HCT116 (cell line): ENCODE data around the gene GPBAR1. TPM values are rescaled to one million over a fixed set of nuclear protein-coding genes. Genes with fewer than 3 reads are reported as not detected.
A peak's percentile ranks its signal among the peaks of the same experiment; 100 is the strongest.

Experiments
- ATAC-seq: fragments of 200-7000 bp; cut with Tn5 transposase; 2 replicates; pipeline ENCODE4 v1.9.1; 2020; ENCODE audit warnings: mild to moderate bottlenecking, moderate library complexity
- BruUV-seq: library from RNA; stranded (reverse); fragments of 400-500 nt; replicated peaks from 2 replicates; lab custom pipeline; 2021; lab: Mats Ljungman, UMichigan
- CTCF ChIA-PET: fragments of 300-600 bp; sonication (Branson Sonifier 250); formaldehyde crosslinking; loops from one replicate; lab custom pipeline; 2021; ENCODE audit warnings: antibody characterized with exemption; lab: Charles Lee
- POLR2A ChIA-PET: fragments of 300-600, 350-600 bp; sonication (Branson Sonifier 250); formaldehyde crosslinking; loops from one replicate; lab custom pipeline; 2021; ENCODE audit warnings: antibody characterized with exemption; lab: Charles Lee
- RAD21 ChIA-PET, 2 experiments: fragments of 300-600 bp; sonication (Branson Sonifier 250); formaldehyde crosslinking; loops; one replicate each; lab custom pipeline; 2023; ENCODE audit warnings: low total read pairs in 2 of 2; ENCODE audit not compliant: uncharacterized antibody in 2 of 2, unreplicated experiment in 2 of 2, low non-redundant PET in 1 of 2; lab: Charles Lee
- DNase-seq: peaks from one replicate; pipeline ENCODE4 v3.0.0-alpha.2; 2010; ENCODE audit warnings: low read depth, low spot score
- H2AFZ ChIP-seq: fragments of 200-600 bp; shearing (Covaris generic), sonication (generic); 2 replicates; pipeline ENCODE4 v1.6.1; 2017; ENCODE audit warnings: low read depth, mixed run types, mixed read lengths, antibody characterized with exemption, low read length; ENCODE audit not compliant: poor library complexity, severe bottlenecking
- H3K27ac ChIP-seq: 2 replicates; pipeline ENCODE4 v1.5.1; 2012; ENCODE audit warnings: low read depth, low read length
- H3K27me3 ChIP-seq: fragments of 200-600 bp; sonication (generic); 2 replicates; pipeline ENCODE4 v1.6.1; 2016; ENCODE audit warnings: mixed run types, low read length, mixed read lengths; ENCODE audit not compliant: insufficient read depth
- H3K36me3 ChIP-seq, 2 experiments: fragments of 200-500 bp in 1 of 2; fragments of 200-600 bp in 1 of 2; sonication (Bioruptor generic) in 1 of 2; sonication (generic) in 1 of 2; 2 replicates each; pipeline versions ENCODE4 v1.5.1 to v1.6.1; 2014 to 2016; ENCODE audit warnings: low read length in 2 of 2, inconsistent platforms in 1 of 2, mixed read lengths in 1 of 2, mixed run types in 1 of 2; ENCODE audit not compliant: insufficient read depth in 2 of 2, control insufficient read depth in 1 of 2
- H3K4me1 ChIP-seq, 2 experiments: fragments of 200-600 bp in 1 of 2; sonication (generic) in 1 of 2; 2 replicates each; pipeline versions ENCODE4 v1.5.1 to v1.6.1; 2012 to 2017; ENCODE audit warnings: low read length in 2 of 2, inconsistent platforms in 1 of 2, mild to moderate bottlenecking in 1 of 2, mixed read lengths in 1 of 2, mixed run types in 1 of 2, moderate library complexity in 1 of 2; ENCODE audit not compliant: insufficient read depth in 2 of 2, control insufficient read depth in 1 of 2
- H3K4me2 ChIP-seq: fragments of 200-600 bp; sonication (generic); 2 replicates; pipeline ENCODE4 v1.6.1; 2017; ENCODE audit warnings: mixed run types, low read length, mixed read lengths
- H3K4me3 ChIP-seq, 2 experiments: fragments of 200-600 bp in 1 of 2; sonication (generic) in 1 of 2; replicated peaks in 1 of 2; 2 replicates each; pipeline ENCODE4 v1.5.1; 2011 to 2016; ENCODE audit warnings: low read length in 2 of 2, control low read depth in 1 of 2, low read depth in 1 of 2, mild to moderate bottlenecking in 1 of 2, mixed read lengths in 1 of 2, mixed run types in 1 of 2
- H3K79me2 ChIP-seq: fragments of 200-600 bp; sonication (generic); 2 replicates; pipeline ENCODE4 v1.6.1; 2017; ENCODE audit warnings: mild to moderate bottlenecking, mixed run types, low read length, moderate library complexity, mixed read lengths; ENCODE audit not compliant: insufficient read depth
- H3K9ac ChIP-seq: fragments of 200-600 bp; sonication (generic); 2 replicates; pipeline ENCODE4 v1.6.1; 2016; ENCODE audit warnings: low read length, mixed read lengths
- H3K9me2 ChIP-seq: fragments of 200-600 bp; sonication (generic), shearing (Covaris generic); 2 replicates; pipeline ENCODE4 v1.6.1; 2017; ENCODE audit warnings: mixed run types, mild to moderate bottlenecking, moderate library complexity; ENCODE audit not compliant: insufficient read depth
- H3K9me3 ChIP-seq, 2 experiments: fragments of 200-500 bp in 1 of 2; fragments of 200-600 bp in 1 of 2; sonication (Bioruptor generic) in 1 of 2; sonication (generic) in 1 of 2; 2 replicates each; pipeline ENCODE4 v1.6.1; 2014 to 2017; ENCODE audit warnings: low read length in 2 of 2, mixed read lengths in 2 of 2, inconsistent platforms in 1 of 2, low read depth in 1 of 2, mild to moderate bottlenecking in 1 of 2, mixed run types in 1 of 2, moderate library complexity in 1 of 2; ENCODE audit not compliant: control insufficient read depth in 1 of 2, insufficient read depth in 1 of 2
- H4K20me1 ChIP-seq: fragments of 200-600 bp; sonication (generic), shearing (Covaris generic); 2 replicates; pipeline ENCODE4 v1.6.1; 2017; ENCODE audit warnings: mixed run types, mild to moderate bottlenecking, moderate library complexity; ENCODE audit not compliant: insufficient read depth
- ELF1 ChIP-seq: IDR thresholded peaks from 2 replicates; pipeline ENCODE4 v1.6.1; 2012; ENCODE audit warnings: low read depth, borderline replicate concordance
- EZH2 ChIP-seq: fragments of 200-600 bp; sonication (generic); IDR thresholded peaks from 2 replicates; pipeline ENCODE4 v1.6.1; 2017; ENCODE audit warnings: antibody characterized with exemption, mixed run types
- FOSL1 ChIP-seq: IDR thresholded peaks from 2 replicates; pipeline ENCODE4 v1.6.1; 2012; ENCODE audit warnings: low read depth
- POLR2A ChIP-seq: IDR thresholded peaks from 2 replicates; pipeline ENCODE4 v1.7.0; 2011; ENCODE audit warnings: borderline replicate concordance; ENCODE audit not compliant: insufficient read depth, insufficient read length; ENCODE audit errors: extremely low read depth
- POLR2AphosphoS5 ChIP-seq: IDR thresholded peaks from 2 replicates; pipeline ENCODE4 v1.6.1; 2011; ENCODE audit warnings: mild to moderate bottlenecking, low read depth, low read length, moderate library complexity
- TCF7L2 ChIP-seq: IDR thresholded peaks from 2 replicates; pipeline ENCODE4 v1.7.0; 2011; ENCODE audit warnings: borderline replicate concordance, inconsistent platforms; ENCODE audit not compliant: insufficient read depth, insufficient read length; ENCODE audit errors: extremely low read depth
- YY1 ChIP-seq: IDR thresholded peaks from 2 replicates; pipeline ENCODE4 v1.6.1; 2011; ENCODE audit warnings: low read length, low read depth, moderate library complexity, mild to moderate bottlenecking; ENCODE audit not compliant: insufficient replicate concordance; ENCODE audit errors: extremely low read depth
- ZBTB33 ChIP-seq: IDR thresholded peaks from 2 replicates; pipeline ENCODE4 v1.6.1; 2011; ENCODE audit warnings: mild to moderate bottlenecking, low read length, moderate library complexity; ENCODE audit not compliant: insufficient replicate concordance; ENCODE audit errors: extremely low read depth
- ZFX ChIP-seq: fragments of 450-650 bp; IDR thresholded peaks from 2 replicates; pipeline ENCODE4 v1.6.1; 2017
- intact Hi-C: fragments of 100-400 bp; cut with micrococcal nuclease; formaldehyde crosslinking; loops from 2 replicates; pipeline ENCODE4 v1.10.0; 2022
- total RNA-seq: library from RNA; stranded (reverse); gene quantifications from one replicate; pipeline ENCODE4 v1.2.1, GENCODE V29; 2021; ENCODE audit not compliant: unreplicated experiment
- TF ChIP-seq, protein P1 (sequence below): IDR thresholded peaks from 2 replicates; pipeline ENCODE4 v1.6.1; 2012; ENCODE audit warnings: low read depth

Gene GPBAR1
- total RNA-seq, 1 experiment from 2014 or later = 0.27 TPM

GRCh38 chr2:218267259-218267658 is 6.4 kb downstream of the GPBAR1 start:
- Histone ChIP-seq H3K9me3 (no peaks in the 10 kb centered on the region), H3K27ac (no peak overlapping the region), H3K4me2 (no peak overlapping the region), H3K9me2 (no peaks in the 10 kb centered on the region), H3K79me2 (peaks cover 23% of the 10 kb centered on the region), H3K4me3 (no peak overlapping the region), H2AFZ (no peak overlapping the region), H4K20me1 (no peaks in the 10 kb centered on the region), H3K36me3 (peaks cover 12 to 14% of the 10 kb centered on the region in 2 experiments; a peak in 3 of 4 replicates), H3K27me3 (no peaks in the 10 kb centered on the region)
- BruUV-seq = no TSS peak
- RAD21 ChIA-PET = no interaction called here
- DNase-seq (no peak), ATAC-seq (no peak)
- POLR2A ChIA-PET = no interaction called here
- TF ChIP-seq POLR2A (no peak), POLR2AphosphoS5 (no peak)
- TF ChIP-seq, all 23 proteins: peak for 0
- intact Hi-C loops = no loop called here
- no peak overlapping the region for H3K9ac ChIP-seq
- peaks cover 8 to 19% of the 10 kb centered on the region in 2 experiments for H3K4me1 ChIP-seq
- CTCF ChIA-PET = no interaction called here

GRCh38 chr2:218269900-218270720 is 9.3 kb downstream of the GPBAR1 start, which contains the start of the genes AAMP and PNKD:
TSS of gene AAMP (minus strand) at chr2:218270137. CDS start at chr2:218270086, 51 bp downstream.
TSS of gene PNKD (plus strand) at chr2:218270519. CDS start at chr2:218270536, 17 bp downstream.
- RAD21 ChIA-PET = no interaction called here
- peak; percentile 66 for TF ChIP-seq POLR2A
- no peak for TF ChIP-seq FOSL1
- TF ChIP-seq ELF1 = no peak
- TF ChIP-seq YY1 = peak; percentile 97
- TF ChIP-seq ZFX = peak; percentile 74; the same call in 1 of the 2 replicates
- TF ChIP-seq, protein P1, sequence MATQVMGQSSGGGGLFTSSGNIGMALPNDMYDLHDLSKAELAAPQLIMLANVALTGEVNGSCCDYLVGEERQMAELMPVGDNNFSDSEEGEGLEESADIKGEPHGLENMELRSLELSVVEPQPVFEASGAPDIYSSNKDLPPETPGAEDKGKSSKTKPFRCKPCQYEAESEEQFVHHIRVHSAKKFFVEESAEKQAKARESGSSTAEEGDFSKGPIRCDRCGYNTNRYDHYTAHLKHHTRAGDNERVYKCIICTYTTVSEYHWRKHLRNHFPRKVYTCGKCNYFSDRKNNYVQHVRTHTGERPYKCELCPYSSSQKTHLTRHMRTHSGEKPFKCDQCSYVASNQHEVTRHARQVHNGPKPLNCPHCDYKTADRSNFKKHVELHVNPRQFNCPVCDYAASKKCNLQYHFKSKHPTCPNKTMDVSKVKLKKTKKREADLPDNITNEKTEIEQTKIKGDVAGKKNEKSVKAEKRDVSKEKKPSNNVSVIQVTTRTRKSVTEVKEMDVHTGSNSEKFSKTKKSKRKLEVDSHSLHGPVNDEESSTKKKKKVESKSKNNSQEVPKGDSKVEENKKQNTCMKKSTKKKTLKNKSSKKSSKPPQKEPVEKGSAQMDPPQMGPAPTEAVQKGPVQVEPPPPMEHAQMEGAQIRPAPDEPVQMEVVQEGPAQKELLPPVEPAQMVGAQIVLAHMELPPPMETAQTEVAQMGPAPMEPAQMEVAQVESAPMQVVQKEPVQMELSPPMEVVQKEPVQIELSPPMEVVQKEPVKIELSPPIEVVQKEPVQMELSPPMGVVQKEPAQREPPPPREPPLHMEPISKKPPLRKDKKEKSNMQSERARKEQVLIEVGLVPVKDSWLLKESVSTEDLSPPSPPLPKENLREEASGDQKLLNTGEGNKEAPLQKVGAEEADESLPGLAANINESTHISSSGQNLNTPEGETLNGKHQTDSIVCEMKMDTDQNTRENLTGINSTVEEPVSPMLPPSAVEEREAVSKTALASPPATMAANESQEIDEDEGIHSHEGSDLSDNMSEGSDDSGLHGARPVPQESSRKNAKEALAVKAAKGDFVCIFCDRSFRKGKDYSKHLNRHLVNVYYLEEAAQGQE = no peak
- peak; percentile 3 for TF ChIP-seq ZBTB33
- TF ChIP-seq POLR2AphosphoS5 = peak; percentile 85
- no peak for TF ChIP-seq EZH2
- no peak for TF ChIP-seq TCF7L2
- Histone ChIP-seq H3K36me3 (peaks cover 25 to 26% of the 10 kb centered on the region in 2 experiments; a peak in 3 of 4 replicates), H2AFZ (no peak within 1 kb of the TSS), H4K20me1 (no peaks in the 10 kb centered on the region), H3K4me3 (peak within 1 kb of the TSS; percentile 91 to 97), H3K4me2 (peak within 1 kb of the TSS; percentile 94), H3K9ac (peak within 1 kb of the TSS; percentile 95), H3K4me1 (peaks cover 13 to 28% of the 10 kb centered on the region in 2 experiments), H3K9me3 (no peaks in the 10 kb centered on the region), H3K27me3 (no peaks in the 10 kb centered on the region), H3K79me2 (peaks cover 23% of the 10 kb centered on the region), H3K27ac (peak within 1 kb of the TSS; percentile 59), H3K9me2 (no peaks in the 10 kb centered on the region)
- peak; percentile 87 for ATAC-seq
- CTCF ChIA-PET = interaction anchor here (0.8 to 2.9 kb wide), 13 partner anchors 12 to 485 kb away, joined by 3 to 22 read pairs (median 3); partner anchors contain the start of gene CATIP
- peak; percentile 98 for DNase-seq
- intact Hi-C loops = loop anchor here (1.0 to 5.0 kb wide), 2 partner anchors 83 to 86 kb away; partner anchors contain the start of gene CATIP
- POLR2A ChIA-PET = interaction anchor here (0.7 to 2.4 kb wide), 6 partner anchors 11 to 305 kb away, joined by 3 to 19 read pairs (median 4); no protein-coding TSS in a partner anchor
- BruUV-seq = no TSS peak
